Keratinocyte (primary cell): Measurements from ENCODE around the gene FRAS1.

Experiments used
- CTCF ChIP-seq, 3 experiments: IDR thresholded peaks in 1 of 3; conservative IDR thresholded peaks in 1 of 3; optimal IDR thresholded peaks in 1 of 3; 2 replicates in 2 of 3; 3 replicates in 1 of 3; pipeline versions ENCODE3 to v1.5.1; 2011; ENCODE audit warnings: low read length in 3 of 3, mild to moderate bottlenecking in 3 of 3, moderate library complexity in 2 of 3, control low read depth in 1 of 3, inconsistent platforms in 1 of 3; ENCODE audit not compliant: insufficient read depth in 2 of 3; ENCODE audit errors: extremely low read depth in 1 of 3
- EZH2 ChIP-seq: IDR thresholded peaks from one replicate; pipeline ENCODE4 v1.6.1; 2012; ENCODE audit warnings: inconsistent platforms, mild to moderate bottlenecking, low read length, moderate library complexity

- TF ChIP-seq CTCF (optimal IDR thresholded peaks at IDR 0.05 in 1 of 3, IDR thresholded peaks at IDR 0.05 in 1 of 3, conservative IDR thresholded peaks at IDR 0.05 in 1 of 3; ENCODE audit: extremely low read depth in 1 of 3, insufficient read depth in 2 of 3, low read length in 3 of 3) (no peak), EZH2 (no peak)
Measured at GRCh38 chr4:78297116-78297800, 240.1 kb downstream of the FRAS1 start.
